ENCODE measurements around the gene GPR153. TPM values are rescaled to one million over a fixed set of nuclear protein-coding genes. Genes with fewer than 3 reads are reported as not detected.

Gene GPR153
- total RNA-seq, 4 donors from 2014 or later, result 5.6 to 16.1 (median 14.2) TPM

GRCh38 chr1:6208723-6209660 lies 51.9 kb downstream of the GPR153 start:
- no peak for DNase-seq (ENCODE audit: low spot score in 2 of 2)
- H3K4me3 ChIP-seq, result peak overlapping the region; percentile 51
- no peak for TF ChIP-seq EP300 (IDR thresholded peaks at IDR 0.05)
- peak; percentile 38 to 76 for TF ChIP-seq CTCF (IDR thresholded peaks at IDR 0.05)
- 7% methylated on average over 3 of the region's 99 CpGs for WGBS
- peaks cover 43% of the 10 kb centered on the region for H3K4me1 ChIP-seq
- no peaks in the 10 kb centered on the region for H3K36me3 ChIP-seq
- no peaks in the 10 kb centered on the region for H3K9me3 ChIP-seq
- peaks cover 32% of the 10 kb centered on the region for H3K27me3 ChIP-seq
- no peak overlapping the region for H3K27ac ChIP-seq

GRCh38 chr1:6207921-6208320 lies 53.0 kb downstream of the GPR153 start:
- 90% methylated on average over 10 of the region's 10 CpGs for WGBS
- no peak for DNase-seq (ENCODE audit: low spot score in 2 of 2)
- Histone ChIP-seq H3K27ac (no peak overlapping the region), H3K4me3 (no peak overlapping the region), H3K9me3 (no peaks in the 10 kb centered on the region), H3K4me1 (peaks cover 43% of the 10 kb centered on the region), H3K27me3 (peaks cover 32% of the 10 kb centered on the region), H3K36me3 (no peaks in the 10 kb centered on the region)
- TF ChIP-seq EP300 (IDR thresholded peaks at IDR 0.05) (no peak), CTCF (IDR thresholded peaks at IDR 0.05) (no peak), POLR2AphosphoS5 (IDR thresholded peaks at IDR 0.05) (no peak), POLR2A (IDR thresholded peaks at IDR 0.05) (no peak)

GRCh38 chr1:6207075-6207885 lies 53.6 kb downstream of the GPR153 start:
- no peak for DNase-seq (ENCODE audit: low spot score in 2 of 2)
- no peaks in the 10 kb centered on the region for H3K9me3 ChIP-seq
- H3K27me3 ChIP-seq, result peaks cover 32% of the 10 kb centered on the region
- no peaks in the 10 kb centered on the region for H3K36me3 ChIP-seq
- no peak for TF ChIP-seq CTCF (IDR thresholded peaks at IDR 0.05)
- TF ChIP-seq EP300 (IDR thresholded peaks at IDR 0.05), result no peak
- no peak for TF ChIP-seq POLR2A (IDR thresholded peaks at IDR 0.05)
- TF ChIP-seq POLR2AphosphoS5 (IDR thresholded peaks at IDR 0.05), result no peak
- peaks cover 43% of the 10 kb centered on the region for H3K4me1 ChIP-seq
- WGBS, result 92% methylated on average over 10 of the region's 19 CpGs
- H3K27ac ChIP-seq, result no peak overlapping the region
- no peak overlapping the region for H3K4me3 ChIP-seq

- peaks cover 43% of the 10 kb centered on the region for H3K4me1 ChIP-seq
- DNase-seq (ENCODE audit: low spot score in 2 of 2), result no peak
- no peak overlapping the region for H3K27ac ChIP-seq
- H3K9me3 ChIP-seq, result no peaks in the 10 kb centered on the region
- peaks cover 32% of the 10 kb centered on the region for H3K27me3 ChIP-seq
- 20% methylated on average over 3 of the region's 25 CpGs for WGBS
- peak overlapping the region; percentile 54 for H3K4me3 ChIP-seq
- H3K36me3 ChIP-seq, result no peaks in the 10 kb centered on the region
- TF ChIP-seq POLR2A (IDR thresholded peaks at IDR 0.05) (no peak), POLR2AphosphoS5 (IDR thresholded peaks at IDR 0.05) (no peak), EP300 (IDR thresholded peaks at IDR 0.05) (no peak), CTCF (IDR thresholded peaks at IDR 0.05) (no peak)
These were observed 54.4 kb downstream of the GPR153 start for GRCh38 chr1:6206520-6206855.

Data from suprapubic skin (tissue), 4 donors.